TTC549 (cell line): ENCODE data around the gene NBEAL2.

Experiments
- FAIRE-seq: peaks from 2 replicates; lab custom pipeline; 2012; peaks lifted over from hg19 to GRCh38; lab: Jason Lieb, UNC

Gene NBEAL2

DNA sequence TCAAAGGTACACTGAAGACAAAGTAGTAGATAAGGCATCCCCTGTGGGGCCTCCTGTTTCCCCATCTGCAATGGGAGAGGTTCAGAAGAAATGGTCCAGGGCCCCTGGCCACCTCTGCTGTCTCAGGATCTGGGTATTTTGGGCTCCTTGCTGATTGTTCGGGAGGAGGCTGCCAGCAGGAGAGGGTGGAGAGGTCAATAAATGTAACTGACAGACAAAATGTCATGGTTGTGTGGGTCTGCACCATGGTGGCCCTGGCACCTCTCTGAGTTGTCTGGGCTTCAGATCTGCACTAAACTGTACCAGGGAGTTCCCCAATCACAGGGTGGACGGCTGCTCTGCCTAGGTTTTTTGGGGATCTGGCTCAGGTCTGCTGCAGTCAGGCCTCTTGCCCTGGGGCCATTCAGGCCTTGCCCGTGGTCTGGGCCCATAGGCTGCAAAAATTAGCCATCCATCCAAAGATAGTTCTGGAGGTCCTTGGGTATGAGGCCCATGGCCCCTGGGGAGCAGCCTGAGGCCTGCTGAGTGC lies 7.4 kb downstream of the NBEAL2 start:
- FAIRE-seq: no peak

GRCh38 chr3:46987319-46987742 lies 7.9 kb downstream of the NBEAL2 start:
- FAIRE-seq: no peak

DNA sequence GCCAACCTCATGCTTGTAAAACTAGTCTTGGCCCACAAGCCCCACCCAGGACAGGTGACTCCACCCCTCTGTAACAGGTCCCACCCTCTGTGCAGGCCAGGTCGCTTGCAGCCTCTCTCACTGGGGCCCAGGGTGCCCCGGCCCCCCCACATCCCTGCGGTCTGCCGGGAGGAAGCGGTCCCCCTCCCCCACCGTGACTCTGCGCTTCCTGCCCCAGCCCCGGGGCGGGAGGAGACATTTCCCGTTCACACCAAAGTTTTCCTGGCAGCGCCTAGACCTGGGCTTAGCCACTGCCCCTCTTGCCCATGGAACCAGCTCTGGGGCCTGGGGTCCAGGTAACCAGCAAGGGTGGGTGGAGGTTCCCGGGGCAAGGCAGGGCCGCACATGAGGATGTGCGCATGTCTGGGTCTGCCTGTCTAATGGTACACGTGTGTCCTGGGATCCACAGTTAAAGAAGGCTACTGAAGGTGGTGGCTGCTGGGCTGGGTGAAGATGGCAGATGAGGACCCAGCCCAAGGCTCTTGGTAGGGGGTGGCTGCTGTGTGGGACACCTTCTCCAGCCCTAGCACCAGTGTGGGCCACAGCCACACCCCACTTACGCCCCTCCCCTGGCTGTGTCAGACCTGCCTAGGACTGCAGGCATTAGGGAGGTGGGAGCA lies 8.4 kb downstream of the NBEAL2 start:
- FAIRE-seq: no peak

DNA sequence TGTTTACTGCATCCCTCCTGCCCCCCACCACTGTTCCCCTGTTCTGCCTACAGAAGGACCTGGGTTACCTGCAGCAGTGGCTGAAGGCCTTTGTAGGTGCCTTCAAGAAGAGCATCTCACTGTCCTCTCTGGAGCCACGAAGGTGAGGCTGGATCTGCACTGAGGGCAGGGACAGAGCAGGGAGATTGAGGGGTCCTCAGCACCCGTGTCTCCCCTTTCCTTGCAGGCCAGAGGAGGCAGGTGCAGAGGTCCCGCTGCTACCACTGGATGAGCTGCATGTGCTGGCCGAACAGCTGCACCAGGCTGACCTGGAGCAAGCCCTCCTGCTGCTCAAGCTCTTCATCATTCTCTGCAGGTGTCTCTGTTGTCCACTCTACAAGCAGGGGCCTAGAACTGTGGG lies 9.2 kb downstream of the NBEAL2 start:
- FAIRE-seq: no peak

DNA sequence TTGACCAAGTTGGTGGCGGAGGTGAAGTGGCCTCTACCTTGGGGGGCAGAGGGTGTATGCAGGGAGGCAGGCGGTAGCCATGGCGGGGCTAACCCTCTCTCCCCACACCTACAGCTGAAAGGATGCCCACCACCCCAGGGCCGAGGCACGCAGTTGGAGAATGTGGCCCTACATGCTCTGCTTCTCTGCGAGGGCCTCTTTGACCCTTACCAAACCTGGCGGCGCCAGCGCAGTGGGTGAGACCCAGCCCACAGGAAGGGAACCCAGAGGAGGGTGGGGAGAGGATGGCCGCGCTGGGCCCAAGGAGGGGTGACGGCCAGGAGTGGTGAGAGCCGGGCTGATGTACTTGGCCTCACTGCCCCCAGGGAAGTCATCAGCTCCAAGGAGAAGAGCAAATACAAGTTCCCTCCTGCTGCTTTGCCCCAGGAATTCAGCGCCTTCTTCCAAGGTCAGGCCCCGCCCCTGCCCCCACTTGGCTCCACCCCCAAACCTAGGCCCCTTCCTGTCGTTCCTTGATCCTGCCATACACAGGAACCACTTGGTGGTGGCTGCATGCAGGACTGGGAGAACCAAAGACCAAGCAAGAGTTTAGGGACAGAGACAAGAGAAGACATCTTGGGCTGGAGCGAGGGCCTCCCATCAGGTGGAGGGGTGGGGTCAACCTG lies 9.8 kb downstream of the NBEAL2 start:
- FAIRE-seq: no peak

DNA sequence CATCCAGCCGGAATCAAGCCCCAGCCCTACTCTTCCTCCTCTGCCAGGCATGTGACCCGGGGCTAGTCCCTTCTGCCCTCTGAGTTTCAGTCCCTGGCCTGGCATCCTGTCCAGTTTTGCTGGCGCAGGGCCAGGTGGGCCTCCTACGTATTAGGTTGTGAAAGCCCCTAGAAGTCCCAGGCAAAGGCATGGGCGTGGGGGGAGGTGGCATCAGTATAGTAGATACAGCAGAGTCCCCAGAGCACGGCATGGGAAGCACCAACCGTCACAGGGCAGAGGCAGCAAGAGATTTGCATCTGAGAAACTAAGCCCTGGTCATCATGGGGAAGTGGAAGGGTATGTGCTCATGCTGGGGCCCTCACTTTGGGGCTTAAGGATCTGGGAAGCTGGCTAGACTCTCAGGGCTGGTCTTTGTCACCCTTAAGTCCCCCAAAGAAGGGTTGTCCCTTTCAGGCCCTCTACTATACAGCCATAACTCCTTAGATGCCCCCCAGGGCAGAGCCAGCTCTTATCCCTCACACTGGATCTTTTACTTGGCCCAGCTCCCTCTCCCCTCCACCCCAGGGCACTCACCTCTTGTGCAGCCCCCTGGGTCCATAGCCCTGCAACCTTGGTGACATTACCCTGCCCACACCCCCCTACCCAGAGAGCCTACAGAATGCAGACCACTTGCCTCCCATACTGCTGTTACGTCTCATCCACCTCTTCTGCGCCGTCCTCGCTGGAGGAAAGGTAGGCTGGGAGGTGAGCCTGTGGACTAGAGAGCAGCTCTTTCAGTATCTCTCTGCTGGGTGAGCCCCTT lies 11.3 kb downstream of the NBEAL2 start:
- FAIRE-seq: no peak

DNA sequence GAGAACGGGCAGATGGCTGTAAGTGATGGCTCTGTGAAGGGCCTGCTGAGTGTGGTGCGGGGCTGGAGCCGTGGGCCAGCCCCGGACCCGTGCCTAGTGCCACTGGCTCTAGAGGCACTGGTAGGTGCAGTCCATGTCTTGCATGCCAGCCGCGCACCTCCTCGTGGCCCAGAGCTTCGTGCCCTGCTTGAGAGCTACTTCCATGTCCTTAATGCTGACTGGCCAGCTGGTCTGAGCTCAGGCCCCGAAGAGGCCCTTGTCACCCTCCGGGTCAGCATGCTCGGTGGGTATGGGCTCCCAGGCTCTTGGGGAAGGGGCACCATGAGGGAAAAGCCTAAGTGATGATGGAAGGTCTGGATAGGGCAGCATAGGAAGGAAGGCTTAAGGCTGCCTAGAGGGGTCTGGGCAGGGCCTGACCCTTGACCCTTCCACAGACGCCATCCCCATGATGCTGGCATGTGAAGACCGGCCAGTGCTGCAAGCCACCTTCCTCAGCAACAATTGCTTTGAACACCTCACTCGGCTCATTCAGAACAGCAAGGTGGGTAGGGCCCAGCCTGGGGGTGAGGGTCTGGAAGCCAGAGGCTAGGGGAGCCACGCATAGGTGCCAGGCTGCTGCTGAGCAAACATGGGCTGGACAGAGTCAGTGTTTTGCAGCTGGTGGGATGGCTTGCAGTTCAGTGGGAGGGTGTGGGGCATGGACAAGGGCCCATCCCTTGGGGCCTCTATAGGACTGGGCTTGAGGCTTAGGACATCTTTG lies 12.1 kb downstream of the NBEAL2 start:
- FAIRE-seq: no peak

- FAIRE-seq: no peak
Measured at GRCh38 chr3:46992231-46992630, 12.8 kb downstream of the NBEAL2 start.

- no peak for FAIRE-seq
Measured at GRCh38 chr3:46993292-46993691, 13.8 kb downstream of the NBEAL2 start.

DNA sequence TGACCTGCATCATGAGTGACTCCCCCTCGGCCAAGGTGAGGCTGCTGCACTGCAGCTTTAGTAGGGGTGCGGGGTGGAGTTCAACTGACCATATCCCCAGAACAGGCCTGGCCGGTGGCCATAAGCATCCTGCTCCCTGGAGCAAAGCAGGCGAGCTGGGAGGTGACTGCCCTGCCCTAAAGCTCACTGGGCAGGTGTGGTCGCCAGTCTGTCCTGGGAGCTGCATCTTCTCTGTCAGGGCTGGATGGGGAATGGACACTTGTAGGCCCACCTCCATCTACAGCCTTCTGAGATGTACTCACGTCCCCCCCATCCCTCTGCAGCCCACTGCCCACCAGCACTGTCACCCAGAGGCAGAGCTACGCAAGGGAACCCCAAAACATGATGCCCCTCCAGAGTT lies 14.5 kb downstream of the NBEAL2 start:
- FAIRE-seq: no peak

- FAIRE-seq: no peak
Measured at GRCh38 chr3:46994801-46995731, 15.6 kb downstream of the NBEAL2 start.

DNA sequence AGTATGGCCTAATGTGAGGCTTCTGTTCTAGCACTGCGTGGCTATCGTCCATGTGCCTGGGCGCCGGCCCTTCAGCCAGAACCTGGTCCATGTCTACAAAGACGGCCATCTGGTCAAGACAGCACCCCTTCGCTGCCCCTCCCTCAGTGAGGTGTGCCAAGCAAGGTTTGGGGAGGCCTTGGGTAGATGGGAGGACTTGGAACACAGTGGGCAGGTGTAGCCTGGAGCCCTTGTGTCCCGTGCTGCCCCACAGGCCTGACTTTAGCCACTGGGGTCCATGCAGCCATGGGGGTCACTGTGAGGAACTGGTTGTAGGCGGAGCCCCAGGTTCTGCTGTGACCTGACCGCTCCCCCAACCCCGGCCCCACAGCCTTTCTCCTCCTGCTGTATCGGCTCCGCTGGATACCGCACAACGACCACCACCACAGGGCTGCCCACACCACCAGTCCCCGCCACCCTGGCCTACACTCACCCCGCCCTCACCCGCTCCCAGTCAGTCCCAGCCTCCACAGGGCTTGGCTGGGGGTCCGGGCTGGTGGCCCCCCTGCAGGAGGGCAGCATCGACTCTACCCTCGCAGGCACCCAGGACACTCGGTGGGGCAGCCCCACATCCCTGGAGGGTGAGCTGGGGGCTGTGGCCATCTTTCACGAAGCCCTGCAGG lies 16.6 kb downstream of the NBEAL2 start:
- FAIRE-seq: no peak

DNA sequence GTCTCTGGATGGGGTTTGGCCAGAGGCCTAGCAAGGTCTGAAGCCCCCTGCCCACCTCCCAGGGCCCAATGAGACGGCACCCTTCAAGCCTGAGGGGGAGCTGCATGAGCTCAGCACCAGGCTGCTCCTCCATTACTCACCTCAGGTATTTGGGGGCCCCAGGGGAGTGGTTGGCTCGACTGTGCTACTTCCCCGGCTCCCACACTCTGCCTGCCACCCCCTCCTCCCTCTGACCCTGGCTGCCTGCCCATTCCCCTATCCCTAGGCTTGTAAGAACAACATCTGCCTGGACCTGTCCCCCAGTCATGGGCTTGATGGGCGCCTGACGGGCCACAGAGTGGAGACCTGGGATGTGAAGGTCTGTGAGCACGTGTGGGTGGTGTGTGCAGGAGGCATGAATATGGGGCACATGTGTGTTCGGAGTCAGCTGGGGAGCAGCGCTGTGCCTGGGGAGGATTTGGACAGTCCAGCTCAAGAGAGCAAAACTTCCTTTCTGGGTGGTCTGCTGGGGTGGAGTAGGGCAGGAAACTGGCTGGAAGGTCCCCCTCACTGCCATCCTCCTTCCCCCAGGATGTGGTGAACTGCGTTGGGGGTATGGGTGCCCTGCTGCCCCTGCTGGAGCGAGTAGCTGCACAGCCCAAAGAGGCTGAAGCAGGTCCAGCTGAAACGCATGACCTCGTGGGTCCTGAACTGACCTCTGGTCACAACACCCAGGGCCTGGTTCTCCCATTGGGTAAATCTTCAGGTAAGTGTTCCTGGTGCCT lies 17.4 kb downstream of the NBEAL2 start:
- FAIRE-seq: no peak

DNA sequence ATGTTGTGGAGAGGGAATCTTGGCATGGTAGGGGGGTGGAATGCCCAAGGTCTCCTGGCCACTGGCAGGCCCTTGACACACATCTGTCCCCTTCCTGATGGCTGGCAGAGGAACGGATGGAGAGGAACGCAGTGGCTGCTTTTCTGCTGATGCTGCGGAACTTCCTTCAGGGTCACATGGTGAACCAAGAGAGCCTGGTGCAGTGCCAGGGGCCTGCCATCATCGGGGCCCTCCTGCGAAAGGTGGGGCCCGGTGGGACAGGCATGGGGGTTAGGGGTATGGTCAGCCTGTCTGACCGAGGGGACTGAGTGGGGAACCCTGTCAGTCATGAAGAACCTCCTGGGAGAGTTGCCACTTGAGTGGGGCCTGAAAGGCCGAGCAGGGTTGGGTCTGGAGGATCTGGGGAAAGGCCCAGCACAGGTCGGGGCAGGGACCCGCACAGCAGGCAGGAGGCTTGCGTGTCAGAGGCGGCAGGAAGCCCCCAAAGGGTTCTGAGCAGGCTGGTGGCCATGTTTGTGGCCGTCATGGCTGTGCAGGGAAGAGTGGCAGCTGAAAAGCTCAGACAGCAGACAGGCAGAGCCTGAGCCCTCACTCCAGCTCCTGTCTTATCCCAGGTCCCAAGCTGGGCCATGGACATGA lies 18.1 kb downstream of the NBEAL2 start:
- no peak for FAIRE-seq

DNA sequence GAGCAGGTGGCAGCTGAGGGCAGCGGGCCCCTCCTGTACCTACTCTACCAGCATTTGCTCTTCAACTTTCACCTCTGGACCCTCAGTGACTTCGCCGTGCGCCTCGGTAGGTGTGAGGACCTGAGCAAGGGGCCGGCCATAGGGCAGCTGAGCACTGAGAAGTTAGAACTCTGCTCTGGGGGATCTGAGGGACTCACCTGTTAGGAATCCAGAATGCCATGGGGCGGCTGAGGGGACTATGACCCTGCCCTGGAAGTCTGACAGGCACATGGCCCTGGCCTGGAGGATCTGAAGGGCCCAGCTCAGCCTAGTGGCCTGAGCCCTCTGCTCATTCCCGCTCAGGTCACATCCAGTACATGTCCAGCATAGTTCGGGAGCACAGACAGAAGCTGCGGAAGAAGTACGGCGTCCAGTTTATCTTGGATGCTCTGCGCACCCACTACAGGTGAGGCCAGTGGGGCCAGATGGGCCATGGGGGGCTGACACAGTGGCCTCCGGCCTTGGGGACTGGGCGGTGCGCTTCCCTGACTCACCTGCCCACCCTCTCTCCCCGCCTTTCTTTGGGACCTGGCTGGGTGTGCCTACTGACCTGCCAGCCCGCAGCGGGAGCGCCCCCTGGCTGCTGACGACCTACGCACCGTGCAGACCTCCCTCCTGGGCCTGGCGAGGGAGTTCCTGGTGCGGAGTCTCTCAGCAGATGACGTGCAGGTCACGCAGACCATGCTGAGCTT lies 18.8 kb downstream of the NBEAL2 start:
- FAIRE-seq: no peak

- no peak for FAIRE-seq
Measured at GRCh38 chr3:46998852-46999515, 19.5 kb downstream of the NBEAL2 start.

GRCh38 chr3:46999516-47000197 lies 20.2 kb downstream of the NBEAL2 start:
- FAIRE-seq: no peak
